Left hindlimb (tissue), 1 donor: ENCODE data around the gene C1QTNF2.
"Not testable (repeated sequence)": the region's sequence is repeated elsewhere in the genome, so short reads cannot be mapped to it uniquely, and the experiment has no call there.

Experiments used
- DNase-seq: peaks from one replicate; pipeline ENCODE4 v3.0.0-alpha.2; 2018

C1QTNF2 gene

DNA sequence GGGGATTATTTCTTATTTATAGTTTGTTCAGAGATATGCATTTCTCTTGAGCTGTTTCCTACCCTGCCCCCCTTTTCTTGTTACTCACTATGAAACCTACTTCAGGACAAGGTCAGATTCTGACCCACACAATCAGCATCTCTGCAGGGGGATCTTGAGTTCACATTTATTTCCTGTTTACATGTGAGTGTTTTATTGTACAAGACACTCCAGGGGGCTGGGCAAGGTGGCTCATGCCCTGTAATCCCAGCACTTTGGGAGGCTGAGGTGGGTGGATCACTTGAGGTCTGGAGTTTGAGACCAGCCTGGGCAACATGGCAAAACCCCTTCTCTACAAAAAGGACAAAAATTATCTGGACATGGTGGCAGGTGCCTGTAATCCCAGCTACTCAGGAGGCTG, 29.9 kb downstream of the C1QTNF2 start:
- DNase-seq = not testable (repeated sequence)

GRCh38 chr5:160339406-160340130, 30.9 kb downstream of the C1QTNF2 start:
- no peak for DNase-seq

GRCh38 chr5:160334716-160335115, 35.7 kb downstream of the C1QTNF2 start:
- not testable (repeated sequence) for DNase-seq

GRCh38 chr5:160333721-160334120, 36.7 kb downstream of the C1QTNF2 start:
- no peak for DNase-seq

DNA sequence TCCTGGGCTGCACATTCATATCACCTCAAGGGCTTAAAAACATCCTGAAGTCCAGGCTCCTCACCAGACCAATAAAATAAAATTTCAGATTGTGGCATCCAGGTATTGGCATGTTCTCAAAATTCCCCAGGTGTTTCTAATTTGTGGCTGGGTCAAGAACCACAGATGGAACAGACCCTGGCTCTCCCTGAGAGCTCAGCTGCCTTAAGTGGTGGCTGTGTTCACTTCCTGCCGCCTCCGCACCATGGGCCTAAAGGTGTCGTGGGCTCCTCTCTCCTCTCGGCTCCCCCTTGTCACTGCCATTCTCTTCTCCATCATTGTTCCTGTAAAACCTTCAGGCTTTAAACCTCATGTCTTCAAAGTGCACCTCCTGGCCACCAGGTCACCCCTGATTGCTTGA, 40.2 kb downstream of the C1QTNF2 start:
- DNase-seq = no peak

DNA sequence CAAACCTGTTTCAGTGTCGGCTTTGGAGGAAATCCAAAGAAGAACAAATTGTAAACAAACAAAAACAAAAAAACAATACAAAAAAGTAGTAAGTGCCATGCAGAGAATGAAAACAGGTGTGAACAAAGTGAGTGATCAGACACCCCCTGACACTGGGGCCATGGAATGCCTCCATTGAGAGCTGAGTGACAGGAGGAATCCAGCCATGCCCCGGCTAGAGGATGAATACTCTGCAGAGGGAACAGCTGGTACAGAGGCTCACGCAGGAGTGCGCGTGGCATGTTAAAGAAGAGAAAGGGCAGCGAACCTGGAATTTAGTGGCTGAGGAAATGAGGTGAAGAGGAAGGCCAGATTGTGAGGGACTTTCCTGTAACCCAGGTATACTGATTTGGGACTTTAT, 42.6 kb downstream of the C1QTNF2 start:
- DNase-seq = no peak

DNA sequence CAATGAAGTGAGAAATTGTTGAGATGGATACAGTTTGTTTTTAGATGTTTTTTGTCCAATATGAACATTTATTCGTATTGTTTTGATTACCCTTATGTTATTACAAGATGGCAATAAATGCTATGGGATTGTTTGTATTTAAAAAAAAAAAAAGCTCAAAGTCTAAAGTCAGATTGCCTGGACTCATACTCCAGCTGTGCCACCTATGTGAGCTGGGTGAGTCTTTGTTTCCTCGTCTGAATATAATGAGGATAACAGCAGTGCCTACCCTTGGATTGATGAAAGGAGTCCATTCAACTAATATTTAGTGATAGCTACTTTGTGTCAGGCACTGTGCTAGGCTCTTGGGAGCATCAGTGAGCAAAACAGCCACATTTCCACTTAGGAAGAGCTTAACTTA, 43.4 kb downstream of the C1QTNF2 start:
- no peak for DNase-seq

GRCh38 chr5:160325716-160326115, 44.7 kb downstream of the C1QTNF2 start:
- no peak for DNase-seq

GRCh38 chr5:160324886-160325285, 45.5 kb downstream of the C1QTNF2 start:
- DNase-seq = no peak

- no peak for DNase-seq
These were observed 52.0 kb downstream of the C1QTNF2 start for GRCh38 chr5:160318409-160318808.

GRCh38 chr5:160317434-160317833, 53.0 kb downstream of the C1QTNF2 start:
- no peak for DNase-seq

DNA sequence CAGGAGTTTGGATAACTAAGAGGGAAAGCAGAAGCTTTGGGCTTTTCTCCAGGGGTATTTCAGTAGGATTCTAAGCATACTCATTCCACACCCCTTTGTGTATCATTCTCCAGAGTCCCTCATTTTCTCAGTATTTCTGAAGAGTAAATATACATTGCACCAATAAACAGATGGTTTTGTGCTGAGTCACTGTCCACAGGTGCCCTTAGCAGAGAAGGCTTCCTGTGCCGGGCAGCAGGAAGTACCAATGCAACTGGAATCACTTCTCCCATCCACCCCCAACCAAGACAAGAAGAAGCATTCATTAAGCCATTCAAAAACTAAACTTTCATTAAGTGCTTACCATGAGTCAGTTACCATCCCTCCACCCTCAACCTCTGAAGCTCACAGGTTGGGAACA, 54.5 kb downstream of the C1QTNF2 start:
- no peak for DNase-seq

DNA sequence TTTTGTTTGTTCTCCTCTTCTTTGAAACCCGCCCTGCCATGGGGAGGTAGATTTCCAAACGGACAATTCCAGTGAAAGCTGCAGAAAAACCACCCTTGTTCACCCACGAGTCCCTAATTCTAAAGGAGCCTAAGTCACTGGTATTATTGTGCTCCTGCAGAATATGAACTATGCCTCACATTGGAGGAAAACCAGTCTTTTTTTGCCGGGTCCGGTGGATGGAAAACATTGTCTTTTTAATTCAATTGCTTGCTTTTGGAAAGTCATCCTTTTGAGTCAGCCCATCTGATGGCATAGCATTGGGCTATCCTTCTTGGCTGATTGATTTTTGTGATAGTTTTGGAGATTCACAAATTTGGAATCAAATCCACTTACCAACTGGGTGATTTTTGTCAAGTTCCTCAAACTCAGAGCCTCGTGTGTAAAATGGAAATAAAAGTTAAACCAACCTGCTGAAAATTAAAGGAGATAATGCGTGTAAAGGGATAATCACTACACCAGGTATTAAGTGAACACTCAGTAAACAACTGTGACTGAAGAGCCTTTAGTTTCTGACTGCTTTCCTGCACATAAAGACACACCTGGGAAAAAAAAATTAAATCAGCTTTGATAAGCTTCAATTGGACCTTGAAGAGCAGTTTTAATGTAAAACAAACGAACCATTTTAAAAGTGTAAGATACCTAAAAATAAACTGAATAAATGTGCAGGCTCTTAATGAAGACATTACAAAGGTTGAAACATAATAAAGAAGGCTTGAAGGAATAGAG, 57.3 kb downstream of the C1QTNF2 start:
- DNase-seq = no peak

DNA sequence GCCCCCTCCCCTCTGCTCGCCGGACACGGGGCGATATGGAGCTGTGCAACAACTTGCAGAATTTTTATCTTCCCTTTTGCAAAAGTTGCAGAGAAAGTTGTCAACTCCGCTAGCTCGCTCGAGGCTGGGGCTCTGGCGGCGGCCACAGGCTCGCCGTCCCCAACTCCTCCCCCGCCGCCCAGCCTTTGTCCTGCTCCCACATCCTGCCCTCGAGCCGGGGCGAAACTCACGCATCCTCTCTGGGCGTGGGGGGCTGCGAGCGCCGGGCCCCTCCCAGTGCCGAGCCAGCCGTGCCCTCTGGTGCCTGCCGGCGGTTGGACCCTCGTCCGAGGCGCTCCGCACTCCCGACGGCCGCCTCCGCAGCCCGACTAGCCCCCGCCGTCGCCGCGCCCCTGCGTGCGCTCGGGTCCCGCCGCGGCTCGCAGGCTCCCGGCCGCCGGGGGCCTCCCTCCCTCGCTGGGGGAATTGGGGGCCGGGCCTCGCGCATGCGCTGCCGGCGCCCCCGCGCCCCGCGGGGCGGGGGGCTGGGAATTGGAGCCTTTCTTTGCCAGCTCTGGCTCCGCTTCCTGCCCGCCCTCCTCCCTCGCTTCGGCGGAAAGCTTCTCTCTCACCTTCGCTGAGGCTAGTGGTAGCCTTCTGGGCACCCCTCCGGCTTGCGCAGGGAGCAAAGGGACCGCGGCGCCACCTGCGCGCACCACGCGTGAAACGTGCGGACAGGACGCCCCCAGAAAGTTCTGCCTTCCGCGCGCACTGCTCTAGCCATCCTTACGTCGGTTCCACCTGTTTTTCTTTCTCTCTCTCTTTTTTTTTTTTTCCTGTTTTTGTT, 58.1 kb downstream of the C1QTNF2 start, which contains the start of gene CCNJL:
TSS of gene CCNJL (minus strand) at position 431 of the 826 bp plus-strand sequence. CDS start 641 bp downstream, outside the sequence.
- peak; percentile 75 for DNase-seq

GRCh38 chr5:160311491-160312133, 58.8 kb downstream of the C1QTNF2 start:
- peak; percentile 39 for DNase-seq

GRCh38 chr5:160310552-160311295, 59.7 kb downstream of the C1QTNF2 start:
- no peak for DNase-seq

- no peak for DNase-seq
These were observed 60.3 kb downstream of the C1QTNF2 start for GRCh38 chr5:160310140-160310539.

- DNase-seq = no peak
These were observed 63.7 kb downstream of the C1QTNF2 start for GRCh38 chr5:160306696-160307095.

GRCh38 chr5:160305319-160305718, 65.1 kb downstream of the C1QTNF2 start:
- no peak for DNase-seq

- no peak for DNase-seq
These were observed 66.7 kb downstream of the C1QTNF2 start for GRCh38 chr5:160303690-160304089.

DNA sequence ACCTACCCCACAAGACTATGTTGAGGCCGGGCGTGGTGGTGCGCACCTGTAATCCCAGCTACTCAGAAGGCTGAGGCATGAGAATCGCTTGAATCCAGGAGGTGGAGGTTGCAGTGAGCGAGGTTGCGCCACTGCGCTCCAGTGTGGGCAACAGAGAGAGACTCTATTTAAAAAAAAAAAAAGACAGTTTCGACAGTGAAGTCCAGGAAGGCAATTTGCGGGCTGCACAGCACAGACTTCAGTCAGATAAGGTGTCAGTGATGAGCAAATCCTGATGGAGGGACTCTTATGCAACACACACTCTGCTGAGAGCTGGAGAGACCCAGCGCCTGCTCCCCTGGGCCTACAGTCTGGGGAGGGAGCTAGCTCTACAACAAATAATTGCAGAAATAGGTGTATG, 72.2 kb downstream of the C1QTNF2 start:
- DNase-seq = no peak

DNA sequence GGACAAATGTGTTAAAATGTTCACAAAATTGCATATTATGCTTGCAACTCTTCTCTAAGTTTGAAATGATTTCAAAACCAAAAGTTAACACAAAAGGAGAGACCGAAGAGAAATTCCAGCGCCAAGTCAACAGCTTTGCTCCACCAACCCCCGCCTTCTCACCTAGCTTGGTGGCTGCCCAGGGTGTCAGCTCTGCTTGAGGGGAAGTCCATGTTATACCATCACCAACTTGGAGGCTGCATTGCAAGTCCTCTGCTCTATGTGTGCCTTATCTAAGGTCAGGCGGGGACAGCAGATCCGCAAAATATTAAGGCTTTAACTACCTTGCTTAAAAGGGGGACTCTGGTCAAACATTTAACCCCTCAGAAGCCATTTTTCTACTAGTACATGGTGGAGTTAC, 72.7 kb downstream of the C1QTNF2 start:
- no peak for DNase-seq
